OCI-LY1 (cell line): ENCODE results near the gene MGST2.

Source experiments
- H2AFZ ChIP-seq: fragments of 200-600 bp; sonication (generic), shearing (Covaris generic); 2 replicates; pipeline ENCODE4 v1.6.0; 2014; ENCODE audit warnings: antibody characterized with exemption, mild to moderate bottlenecking, low read length
- H3F3A ChIP-seq: fragments of 200-600 bp; sonication (generic), shearing (Covaris generic); 2 replicates; pipeline ENCODE4 v1.6.0; 2014; ENCODE audit warnings: mild to moderate bottlenecking, antibody characterized with exemption, low read length, moderate library complexity; ENCODE audit not compliant: insufficient read depth
- H3K27ac ChIP-seq: fragments of 200-600 bp; sonication (generic); 2 replicates; pipeline ENCODE4 v1.5.1; 2014; ENCODE audit warnings: low read length, mixed run types, mild to moderate bottlenecking, low read depth; ENCODE audit not compliant: poor library complexity, severe bottlenecking
- H3K27me3 ChIP-seq: fragments of 200-600 bp; sonication (generic); 2 replicates; pipeline ENCODE4 v1.6.0; 2014; ENCODE audit warnings: antibody characterized with exemption, mild to moderate bottlenecking, low read length, moderate library complexity; ENCODE audit not compliant: insufficient read depth
- H3K36me3 ChIP-seq: fragments of 200-600 bp; sonication (generic); 2 replicates; pipeline ENCODE4 v1.6.1; 2014; ENCODE audit warnings: mild to moderate bottlenecking, antibody characterized with exemption, low read length, moderate library complexity, mixed read lengths; ENCODE audit not compliant: insufficient read depth
- H3K4me1 ChIP-seq: fragments of 200-600 bp; sonication (generic); 2 replicates; pipeline ENCODE4 v1.5.1; 2014; ENCODE audit warnings: mild to moderate bottlenecking, low read length, moderate library complexity; ENCODE audit not compliant: insufficient read depth, severe bottlenecking
- H3K4me2 ChIP-seq: fragments of 200-600 bp; sonication (generic), shearing (Covaris generic); 2 replicates; pipeline ENCODE4 v1.6.1; 2014; ENCODE audit warnings: low read length
- H3K4me3 ChIP-seq: fragments of 200-600 bp; sonication (generic); 2 replicates; pipeline ENCODE4 v1.5.1; 2014; ENCODE audit warnings: low read length, low read depth, mild to moderate bottlenecking, mixed read lengths; ENCODE audit not compliant: poor library complexity, severe bottlenecking
- H3K79me2 ChIP-seq: fragments of 200-600 bp; shearing (Covaris generic); 2 replicates; pipeline ENCODE4 v1.6.1; 2016; ENCODE audit warnings: mixed run types, low read length, mixed read lengths; ENCODE audit not compliant: insufficient read depth
- H3K9ac ChIP-seq: fragments of 200-600 bp; sonication (generic), shearing (Covaris generic); 2 replicates; pipeline ENCODE4 v1.6.1; 2014; ENCODE audit warnings: mild to moderate bottlenecking, low read length, mixed read lengths
- H3K9me2 ChIP-seq: fragments of 200-600 bp; sonication (generic), shearing (Covaris generic); 2 replicates; pipeline ENCODE4 v1.6.1; 2014; ENCODE audit warnings: low read depth, mild to moderate bottlenecking, low read length, mixed read lengths
- H3K9me3 ChIP-seq: fragments of 200-600 bp; shearing (Covaris generic); 2 replicates; pipeline ENCODE4 v1.6.1; 2014; ENCODE audit warnings: low read length, mixed read lengths
- H4K20me1 ChIP-seq: fragments of 200-600 bp; sonication (generic), shearing (Covaris generic); 2 replicates; pipeline ENCODE4 v1.6.0; 2016; ENCODE audit warnings: mild to moderate bottlenecking, low read length; ENCODE audit not compliant: insufficient read depth
- CTCF ChIP-seq: fragments of 200-600 bp; sonication (generic), shearing (Covaris generic); IDR thresholded peaks from 2 replicates; pipeline ENCODE4 v1.5.1; 2017; ENCODE audit warnings: mild to moderate bottlenecking, antibody characterized with exemption, low read length, moderate library complexity, mixed read lengths
- EZH2 ChIP-seq: fragments of 200-600 bp; sonication (generic), shearing (Covaris generic); IDR thresholded peaks from 2 replicates; pipeline ENCODE4 v1.8.0; 2017; ENCODE audit warnings: borderline replicate concordance, mixed run types, mild to moderate bottlenecking, antibody characterized with exemption, low read length, moderate library complexity, mixed read lengths

The MGST2 gene

GRCh38 chr4:139639654-139640053, 26.0 kb upstream of the MGST2 start:
- H3F3A ChIP-seq: no peaks in the 10 kb centered on the region
- peaks cover 9% of the 10 kb centered on the region; the same call in 1 of the 2 replicates for H3K27me3 ChIP-seq
- no peaks in the 10 kb centered on the region for H3K9me3 ChIP-seq
- no peak overlapping the region for H3K4me3 ChIP-seq
- H2AFZ ChIP-seq: no peak overlapping the region
- no peak overlapping the region for H3K27ac ChIP-seq
- H3K9me2 ChIP-seq: no peaks in the 10 kb centered on the region
- H3K79me2 ChIP-seq: no peaks in the 10 kb centered on the region
- H3K4me1 ChIP-seq: no peaks in the 10 kb centered on the region
- no peaks in the 10 kb centered on the region for H4K20me1 ChIP-seq
- H3K4me2 ChIP-seq: no peak overlapping the region
- TF ChIP-seq EZH2 (no peak), CTCF (no peak)
- H3K36me3 ChIP-seq: no peaks in the 10 kb centered on the region
- H3K9ac ChIP-seq: no peak overlapping the region

GRCh38 chr4:139641218-139641617, 24.4 kb upstream of the MGST2 start:
- Histone ChIP-seq H3K9ac (no peak overlapping the region), H4K20me1 (no peaks in the 10 kb centered on the region), H3K9me2 (no peaks in the 10 kb centered on the region), H3K79me2 (no peaks in the 10 kb centered on the region), H3K4me3 (no peak overlapping the region), H3K27ac (no peak overlapping the region), H3K4me2 (no peak overlapping the region), H2AFZ (no peak overlapping the region), H3K9me3 (no peaks in the 10 kb centered on the region), H3K27me3 (peaks cover 9% of the 10 kb centered on the region; the same call in 1 of the 2 replicates), H3K4me1 (no peaks in the 10 kb centered on the region), H3F3A (no peaks in the 10 kb centered on the region), H3K36me3 (no peaks in the 10 kb centered on the region)
- TF ChIP-seq EZH2: no peak
- no peak for TF ChIP-seq CTCF

GRCh38 chr4:139642364-139642763, 23.3 kb upstream of the MGST2 start:
- Histone ChIP-seq H3K9me3 (no peaks in the 10 kb centered on the region), H3K9ac (no peak overlapping the region), H3K4me2 (no peak overlapping the region), H3K4me1 (no peaks in the 10 kb centered on the region), H3K79me2 (no peaks in the 10 kb centered on the region), H3F3A (no peaks in the 10 kb centered on the region), H3K27ac (no peak overlapping the region), H4K20me1 (no peaks in the 10 kb centered on the region), H3K36me3 (no peaks in the 10 kb centered on the region), H3K27me3 (peaks cover 9% of the 10 kb centered on the region; the same call in 1 of the 2 replicates), H3K4me3 (no peak overlapping the region), H2AFZ (no peak overlapping the region), H3K9me2 (no peaks in the 10 kb centered on the region)
- no peak for TF ChIP-seq EZH2
- no peak for TF ChIP-seq CTCF
